ENCODE results near the gene GNAQ.

The GNAQ gene

GRCh38 chr9:77989909-77990308 lies 41.7 kb downstream of the GNAQ start:
- no peak overlapping the region for H3K9ac ChIP-seq (ENCODE audit: low read length in 5 of 5)
- H3K27ac ChIP-seq (ENCODE audit: low read depth, low read length) = no peak overlapping the region
- H3K4me3 ChIP-seq (ENCODE audit: low read depth in 1 of 5, low read length in 5 of 5) = no peak overlapping the region
- H3K27me3 ChIP-seq (ENCODE audit: control insufficient read depth in 5 of 5, insufficient read depth in 4 of 5, low read length in 5 of 5) = no peaks in the 10 kb centered on the region
- H3K9me3 ChIP-seq (ENCODE audit: control insufficient read depth in 5 of 5, low read length in 5 of 5) = no peaks in the 10 kb centered on the region
- peaks cover 0 to 21% (median 14%) of the 10 kb centered on the region in 5 donors for H3K4me1 ChIP-seq (ENCODE audit: control insufficient read depth in 5 of 5, insufficient read depth in 5 of 5, low read length in 5 of 5)
- H3K36me3 ChIP-seq (ENCODE audit: control insufficient read depth in 5 of 5, insufficient read depth in 5 of 5, low read length in 5 of 5) = no peaks in the 10 kb centered on the region

- no peak overlapping the region for H3K27ac ChIP-seq (ENCODE audit: low read depth, low read length)
- H3K4me3 ChIP-seq (ENCODE audit: low read depth in 1 of 5, low read length in 5 of 5) = no peak overlapping the region
- no peaks in the 10 kb centered on the region for H3K36me3 ChIP-seq (ENCODE audit: control insufficient read depth in 5 of 5, insufficient read depth in 5 of 5, low read length in 5 of 5)
- H3K9ac ChIP-seq (ENCODE audit: low read length in 5 of 5) = no peak overlapping the region
- no peaks in the 10 kb centered on the region for H3K27me3 ChIP-seq (ENCODE audit: control insufficient read depth in 5 of 5, insufficient read depth in 4 of 5, low read length in 5 of 5)
- no peaks in the 10 kb centered on the region for H3K9me3 ChIP-seq (ENCODE audit: control insufficient read depth in 5 of 5, low read length in 5 of 5)
- H3K4me1 ChIP-seq (ENCODE audit: control insufficient read depth in 5 of 5, insufficient read depth in 5 of 5, low read length in 5 of 5) = peaks cover 0 to 21% (median 14%) of the 10 kb centered on the region in 5 donors
Observed at GRCh38 chr9:77989458-77989857, 42.2 kb downstream of the GNAQ start.

GRCh38 chr9:77988630-77989029 lies 43.0 kb downstream of the GNAQ start:
- no peak overlapping the region for H3K4me3 ChIP-seq (ENCODE audit: low read depth in 1 of 5, low read length in 5 of 5)
- peaks cover 0 to 23% (median 14%) of the 10 kb centered on the region in 5 donors for H3K4me1 ChIP-seq (ENCODE audit: control insufficient read depth in 5 of 5, insufficient read depth in 5 of 5, low read length in 5 of 5)
- H3K9me3 ChIP-seq (ENCODE audit: control insufficient read depth in 5 of 5, low read length in 5 of 5) = no peaks in the 10 kb centered on the region
- H3K9ac ChIP-seq (ENCODE audit: low read length in 5 of 5) = no peak overlapping the region
- no peak overlapping the region for H3K27ac ChIP-seq (ENCODE audit: low read depth, low read length)
- H3K27me3 ChIP-seq (ENCODE audit: control insufficient read depth in 5 of 5, insufficient read depth in 4 of 5, low read length in 5 of 5) = no peaks in the 10 kb centered on the region
- H3K36me3 ChIP-seq (ENCODE audit: control insufficient read depth in 5 of 5, insufficient read depth in 5 of 5, low read length in 5 of 5) = no peaks in the 10 kb centered on the region

- no peak overlapping the region for H3K27ac ChIP-seq (ENCODE audit: low read depth, low read length)
Observed at GRCh38 chr9:77987880-77988525, 43.6 kb downstream of the GNAQ start.

GRCh38 chr9:77987081-77987656 lies 44.4 kb downstream of the GNAQ start:
- H3K27ac ChIP-seq (ENCODE audit: low read depth, low read length) = no peak overlapping the region
- H3K27me3 ChIP-seq (ENCODE audit: control insufficient read depth in 5 of 5, insufficient read depth in 4 of 5, low read length in 5 of 5) = no peaks in the 10 kb centered on the region
- no peaks in the 10 kb centered on the region for H3K36me3 ChIP-seq (ENCODE audit: control insufficient read depth in 5 of 5, insufficient read depth in 5 of 5, low read length in 5 of 5)
- no peaks in the 10 kb centered on the region for H3K9me3 ChIP-seq (ENCODE audit: control insufficient read depth in 5 of 5, low read length in 5 of 5)
- no peak overlapping the region for H3K9ac ChIP-seq (ENCODE audit: low read length in 5 of 5)
- peaks cover 0 to 31% (median 14%) of the 10 kb centered on the region in 5 donors for H3K4me1 ChIP-seq (ENCODE audit: control insufficient read depth in 5 of 5, insufficient read depth in 5 of 5, low read length in 5 of 5)
- H3K4me3 ChIP-seq (ENCODE audit: low read depth in 1 of 5, low read length in 5 of 5) = no peak overlapping the region

More at GRCh38 chr9:77987880-77988525, 43.6 kb downstream of the GNAQ start:
- peaks cover 0 to 28% (median 14%) of the 10 kb centered on the region in 5 donors for H3K4me1 ChIP-seq (ENCODE audit: control insufficient read depth in 5 of 5, insufficient read depth in 5 of 5, low read length in 5 of 5)
- H3K27me3 ChIP-seq (ENCODE audit: control insufficient read depth in 5 of 5, insufficient read depth in 4 of 5, low read length in 5 of 5) = no peaks in the 10 kb centered on the region
- H3K36me3 ChIP-seq (ENCODE audit: control insufficient read depth in 5 of 5, insufficient read depth in 5 of 5, low read length in 5 of 5) = no peaks in the 10 kb centered on the region
- no peaks in the 10 kb centered on the region for H3K9me3 ChIP-seq (ENCODE audit: control insufficient read depth in 5 of 5, low read length in 5 of 5)
- H3K9ac ChIP-seq (ENCODE audit: low read length in 5 of 5) = no peak overlapping the region
- H3K4me3 ChIP-seq (ENCODE audit: low read depth in 1 of 5, low read length in 5 of 5) = no peak overlapping the region

GRCh38 chr9:77985996-77986395 lies 45.6 kb downstream of the GNAQ start:
- H3K27me3 ChIP-seq (ENCODE audit: control insufficient read depth in 5 of 5, insufficient read depth in 4 of 5, low read length in 5 of 5) = no peaks in the 10 kb centered on the region
- no peak overlapping the region for H3K4me3 ChIP-seq (ENCODE audit: low read depth in 1 of 5, low read length in 5 of 5)
- H3K9me3 ChIP-seq (ENCODE audit: control insufficient read depth in 5 of 5, low read length in 5 of 5) = no peaks in the 10 kb centered on the region
- H3K27ac ChIP-seq (ENCODE audit: low read depth, low read length) = no peak overlapping the region
- peaks cover 0 to 43% (median 21%) of the 10 kb centered on the region in 5 donors for H3K4me1 ChIP-seq (ENCODE audit: control insufficient read depth in 5 of 5, insufficient read depth in 5 of 5, low read length in 5 of 5)
- H3K36me3 ChIP-seq (ENCODE audit: control insufficient read depth in 5 of 5, insufficient read depth in 5 of 5, low read length in 5 of 5) = no peaks in the 10 kb centered on the region
- no peak overlapping the region for H3K9ac ChIP-seq (ENCODE audit: low read length in 5 of 5)

- Histone ChIP-seq H3K36me3 (ENCODE audit: control insufficient read depth in 5 of 5, insufficient read depth in 5 of 5, low read length in 5 of 5) (no peaks in the 10 kb centered on the region), H3K9me3 (ENCODE audit: control insufficient read depth in 5 of 5, low read length in 5 of 5) (no peaks in the 10 kb centered on the region), H3K27ac (ENCODE audit: low read depth, low read length) (no peak overlapping the region), H3K4me3 (ENCODE audit: low read depth in 1 of 5, low read length in 5 of 5) (no peak overlapping the region), H3K4me1 (ENCODE audit: control insufficient read depth in 5 of 5, insufficient read depth in 5 of 5, low read length in 5 of 5) (peaks cover 0 to 37% (median 10%) of the 10 kb centered on the region in 5 donors), H3K9ac (ENCODE audit: low read length in 5 of 5) (no peak overlapping the region), H3K27me3 (ENCODE audit: control insufficient read depth in 5 of 5, insufficient read depth in 4 of 5, low read length in 5 of 5) (no peaks in the 10 kb centered on the region)
Observed at GRCh38 chr9:77983320-77983662, 48.3 kb downstream of the GNAQ start.

- H3K4me3 ChIP-seq (ENCODE audit: low read depth in 1 of 5, low read length in 5 of 5) = no peak overlapping the region
- peaks cover 0 to 37% (median 11%) of the 10 kb centered on the region in 5 donors for H3K4me1 ChIP-seq (ENCODE audit: control insufficient read depth in 5 of 5, insufficient read depth in 5 of 5, low read length in 5 of 5)
- H3K9ac ChIP-seq (ENCODE audit: low read length in 5 of 5) = no peak overlapping the region
- H3K27me3 ChIP-seq (ENCODE audit: control insufficient read depth in 5 of 5, insufficient read depth in 4 of 5, low read length in 5 of 5) = no peaks in the 10 kb centered on the region
- H3K36me3 ChIP-seq (ENCODE audit: control insufficient read depth in 5 of 5, insufficient read depth in 5 of 5, low read length in 5 of 5) = no peaks in the 10 kb centered on the region
- H3K27ac ChIP-seq (ENCODE audit: low read depth, low read length) = no peak overlapping the region
- H3K9me3 ChIP-seq (ENCODE audit: control insufficient read depth in 5 of 5, low read length in 5 of 5) = no peaks in the 10 kb centered on the region
Observed at GRCh38 chr9:77982581-77983319, 48.9 kb downstream of the GNAQ start.

- Histone ChIP-seq H3K36me3 (ENCODE audit: control insufficient read depth in 5 of 5, insufficient read depth in 5 of 5, low read length in 5 of 5) (no peaks in the 10 kb centered on the region), H3K27me3 (ENCODE audit: control insufficient read depth in 5 of 5, insufficient read depth in 4 of 5, low read length in 5 of 5) (no peaks in the 10 kb centered on the region), H3K4me3 (ENCODE audit: low read depth in 1 of 5, low read length in 5 of 5) (no peak overlapping the region), H3K4me1 (ENCODE audit: control insufficient read depth in 5 of 5, insufficient read depth in 5 of 5, low read length in 5 of 5) (peaks cover 0 to 43% (median 19%) of the 10 kb centered on the region in 5 donors), H3K27ac (ENCODE audit: low read depth, low read length) (no peak overlapping the region), H3K9ac (ENCODE audit: low read length in 5 of 5) (no peak overlapping the region), H3K9me3 (ENCODE audit: control insufficient read depth in 5 of 5, low read length in 5 of 5) (no peaks in the 10 kb centered on the region)
Observed at GRCh38 chr9:77981907-77982306, 49.7 kb downstream of the GNAQ start.

- H3K9me3 ChIP-seq (ENCODE audit: control insufficient read depth in 5 of 5, low read length in 5 of 5) = no peaks in the 10 kb centered on the region
- no peak overlapping the region for H3K9ac ChIP-seq (ENCODE audit: low read length in 5 of 5)
- H3K27ac ChIP-seq (ENCODE audit: low read depth, low read length) = no peak overlapping the region
- no peaks in the 10 kb centered on the region for H3K27me3 ChIP-seq (ENCODE audit: control insufficient read depth in 5 of 5, insufficient read depth in 4 of 5, low read length in 5 of 5)
- no peak overlapping the region for H3K4me3 ChIP-seq (ENCODE audit: low read depth in 1 of 5, low read length in 5 of 5)
- H3K4me1 ChIP-seq (ENCODE audit: control insufficient read depth in 5 of 5, insufficient read depth in 5 of 5, low read length in 5 of 5) = peaks cover 0 to 46% (median 19%) of the 10 kb centered on the region in 5 donors
- H3K36me3 ChIP-seq (ENCODE audit: control insufficient read depth in 5 of 5, insufficient read depth in 5 of 5, low read length in 5 of 5) = no peaks in the 10 kb centered on the region
Observed at GRCh38 chr9:77981332-77981731, 50.3 kb downstream of the GNAQ start.
